MM.1S (cell line): ENCODE measurements around the gene NFYC.

Experiments used
- DNase-seq: peaks from one replicate; pipeline ENCODE4 v3.0.0-alpha.2; 2015
- H2AFZ ChIP-seq: fragments of 300-600 bp; sonication (generic); 2 replicates; pipeline ENCODE4 v1.6.0; 2016; ENCODE audit warnings: antibody characterized with exemption, low read length
- H3F3A ChIP-seq: fragments of 300-600 bp; sonication (generic); 2 replicates; pipeline ENCODE4 v1.6.1; 2016; ENCODE audit warnings: mild to moderate bottlenecking, antibody characterized with exemption, low read length, moderate library complexity, mixed read lengths; ENCODE audit not compliant: insufficient read depth
- H3K27ac ChIP-seq: fragments of 300-600 bp; sonication (generic); 2 replicates; pipeline ENCODE4 v1.5.1; 2016; ENCODE audit warnings: mild to moderate bottlenecking, low read length
- H3K27me3 ChIP-seq: fragments of 300-600 bp; sonication (generic); replicated peaks from 2 replicates; pipeline ENCODE4 v1.6.0; 2016; ENCODE audit warnings: low read length; ENCODE audit not compliant: insufficient read depth
- H3K36me3 ChIP-seq: fragments of 300-600 bp; sonication (generic); replicated peaks from 2 replicates; pipeline ENCODE4 v1.6.1; 2016; ENCODE audit warnings: mild to moderate bottlenecking, low read length, mixed read lengths; ENCODE audit not compliant: insufficient read depth
- H3K4me1 ChIP-seq: fragments of 300-600 bp; sonication (generic); 2 replicates; pipeline ENCODE4 v1.6.1; 2016; ENCODE audit warnings: low read length, mixed read lengths
- H3K4me2 ChIP-seq: fragments of 300-600 bp; sonication (generic); 2 replicates; pipeline ENCODE4 v1.6.0; 2016; ENCODE audit warnings: low read depth, low read length
- H3K4me3 ChIP-seq: fragments of 300-600 bp; sonication (generic); 2 replicates; pipeline ENCODE4 v1.5.1; 2016; ENCODE audit warnings: low read length, mixed read lengths
- H3K79me2 ChIP-seq: fragments of 300-600 bp; sonication (generic); 2 replicates; pipeline ENCODE4 v1.6.1; 2016; ENCODE audit warnings: mixed run types, low read length, mixed read lengths
- H3K9ac ChIP-seq: fragments of 300-600 bp; sonication (generic); 2 replicates; pipeline ENCODE4 v1.6.1; 2016; ENCODE audit warnings: low read length, mixed read lengths
- H3K9me2 ChIP-seq: fragments of 300-600 bp; sonication (generic); replicated peaks from 2 replicates; pipeline ENCODE4 v1.6.1; 2016; ENCODE audit warnings: mild to moderate bottlenecking, low read length, mixed read lengths; ENCODE audit not compliant: insufficient read depth
- H3K9me3 ChIP-seq: fragments of 300-600 bp; sonication (generic); replicated peaks from 2 replicates; pipeline ENCODE4 v1.6.1; 2016; ENCODE audit warnings: mild to moderate bottlenecking, low read length, mixed read lengths; ENCODE audit not compliant: insufficient read depth
- H4K20me1 ChIP-seq: fragments of 300-600 bp; sonication (generic); 2 replicates; pipeline ENCODE4 v1.6.1; 2016; ENCODE audit warnings: mild to moderate bottlenecking, low read length, moderate library complexity, mixed read lengths; ENCODE audit not compliant: insufficient read depth
- CTCF ChIP-seq: fragments of 300-600 bp; sonication (generic); IDR thresholded peaks from 2 replicates; pipeline ENCODE4 v1.5.1; 2016; ENCODE audit warnings: antibody characterized with exemption, low read length, mixed read lengths
- EZH2 ChIP-seq: fragments of 300-600 bp; sonication (generic); optimal IDR thresholded peaks from 2 replicates; pipeline ENCODE3; 2017; ENCODE audit warnings: low read depth, mild to moderate bottlenecking, antibody characterized with exemption, low read length, mixed read lengths
- EZH2phosphoT487 ChIP-seq: fragments of 300-600 bp; sonication (generic); IDR thresholded peaks from 2 replicates; pipeline ENCODE4 v1.6.1; 2018; ENCODE audit warnings: antibody characterized with exemption, low read length

Gene NFYC

GRCh38 chr1:40712405-40712944 is 21.0 kb downstream of the NFYC start:
- H3K4me1 ChIP-seq: peaks cover 36% of the 10 kb centered on the region
- no peaks in the 10 kb centered on the region for H4K20me1 ChIP-seq
- H3K9ac ChIP-seq: no peak overlapping the region
- H3K79me2 ChIP-seq: peaks cover 81% of the 10 kb centered on the region
- H3K4me2 ChIP-seq: peak overlapping the region; percentile 62; the same call in 1 of the 2 replicates
- H3K36me3 ChIP-seq: no peaks in the 10 kb centered on the region
- DNase-seq: no peak
- no peaks in the 10 kb centered on the region for H3K9me2 ChIP-seq
- H3K9me3 ChIP-seq: no peaks in the 10 kb centered on the region
- TF ChIP-seq EZH2 (no peak), EZH2phosphoT487 (no peak), CTCF (no peak)
- no peak overlapping the region for H3K27ac ChIP-seq
- H3K27me3 ChIP-seq: no peaks in the 10 kb centered on the region
- no peak overlapping the region for H3K4me3 ChIP-seq
- H2AFZ ChIP-seq: no peak overlapping the region
- peaks cover 7% of the 10 kb centered on the region for H3F3A ChIP-seq

- no peaks in the 10 kb centered on the region for H3K36me3 ChIP-seq
- peaks cover 79% of the 10 kb centered on the region for H3K79me2 ChIP-seq
- no peaks in the 10 kb centered on the region for H3K27me3 ChIP-seq
- no peaks in the 10 kb centered on the region for H3K9me2 ChIP-seq
- TF ChIP-seq EZH2phosphoT487 (no peak), EZH2 (no peak)
- no peak overlapping the region for H3K4me2 ChIP-seq
- H4K20me1 ChIP-seq: no peaks in the 10 kb centered on the region
- no peaks in the 10 kb centered on the region for H3K9me3 ChIP-seq
- H3K27ac ChIP-seq: no peak overlapping the region
- H3K4me3 ChIP-seq: no peak overlapping the region
- no peak for DNase-seq
- H3F3A ChIP-seq: peaks cover 6% of the 10 kb centered on the region
- H2AFZ ChIP-seq: no peak overlapping the region
- H3K4me1 ChIP-seq: peaks cover 35% of the 10 kb centered on the region
- no peak overlapping the region for H3K9ac ChIP-seq
Measured at GRCh38 chr1:40712997-40713396, 21.5 kb downstream of the NFYC start.

GRCh38 chr1:40715491-40716059 is 24.1 kb downstream of the NFYC start:
- no peak overlapping the region for H3K4me2 ChIP-seq
- no peak overlapping the region for H3K4me3 ChIP-seq
- no peaks in the 10 kb centered on the region for H3K27me3 ChIP-seq
- H3K4me1 ChIP-seq: peaks cover 22% of the 10 kb centered on the region
- H3K9me2 ChIP-seq: no peaks in the 10 kb centered on the region
- no peaks in the 10 kb centered on the region for H3K36me3 ChIP-seq
- TF ChIP-seq CTCF (no peak), EZH2 (no peak), EZH2phosphoT487 (no peak)
- no peak overlapping the region for H3K27ac ChIP-seq
- H3F3A ChIP-seq: no peaks in the 10 kb centered on the region; the same call in none of the 2 replicates
- no peaks in the 10 kb centered on the region for H3K9me3 ChIP-seq
- H2AFZ ChIP-seq: no peak overlapping the region
- no peak for DNase-seq
- peaks cover 84% of the 10 kb centered on the region for H3K79me2 ChIP-seq
- H4K20me1 ChIP-seq: no peaks in the 10 kb centered on the region
- no peak overlapping the region for H3K9ac ChIP-seq

- DNase-seq: no peak
- Histone ChIP-seq H3K4me2 (no peak overlapping the region), H3K9me2 (no peaks in the 10 kb centered on the region), H3F3A (no peaks in the 10 kb centered on the region), H3K9me3 (no peaks in the 10 kb centered on the region), H3K27ac (no peak overlapping the region), H2AFZ (no peak overlapping the region), H3K36me3 (no peaks in the 10 kb centered on the region), H3K9ac (no peak overlapping the region), H4K20me1 (no peaks in the 10 kb centered on the region; the same call in 1 of the 2 replicates), H3K4me1 (peaks cover 7% of the 10 kb centered on the region), H3K27me3 (no peaks in the 10 kb centered on the region), H3K4me3 (no peak overlapping the region), H3K79me2 (peaks cover 77% of the 10 kb centered on the region)
- no peak for TF ChIP-seq EZH2
- no peak for TF ChIP-seq EZH2phosphoT487
- no peak for TF ChIP-seq CTCF
Measured at GRCh38 chr1:40717065-40717464, 25.6 kb downstream of the NFYC start.
